Stimulated activated CD4-positive, alpha-beta T cell treated with anti-CD3 and anti-CD28 coated beads, TNF-alpha, amount 100 ng/mL, for 1 hour (primary cell): ENCODE results near the gene SDCCAG8.
"Not testable (repeated sequence)": the region's sequence is repeated elsewhere in the genome, so short reads cannot be mapped to it uniquely, and the experiment has no call there.

ENCODE experiments used
- DNase-seq, 3 donors: peaks; one replicate each; pipeline ENCODE4 v3.0.0-alpha.2; 2020; ENCODE audit warnings: low read depth in 3 of 3, low spot score in 1 of 3

The SDCCAG8 gene

DNA sequence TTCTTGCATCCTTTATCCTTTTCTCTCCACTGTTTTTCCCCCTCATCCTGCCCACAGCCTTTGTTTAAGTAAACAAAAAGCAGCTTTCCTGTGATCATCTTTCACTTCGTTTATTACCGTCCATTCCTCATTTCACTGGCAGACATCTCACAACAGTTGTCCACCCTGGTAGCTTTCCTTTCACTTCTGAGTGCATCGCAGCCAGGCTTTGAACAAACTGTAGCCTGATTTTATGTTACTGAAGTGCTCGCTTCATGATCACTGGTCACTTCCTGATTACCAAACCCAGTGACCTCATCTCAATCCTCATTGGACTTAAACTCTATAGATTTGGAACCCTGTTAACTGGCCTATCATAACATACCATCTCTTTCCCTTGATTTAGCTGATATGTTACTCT is 67.7 kb downstream of the SDCCAG8 start:
- no peak for DNase-seq

DNA sequence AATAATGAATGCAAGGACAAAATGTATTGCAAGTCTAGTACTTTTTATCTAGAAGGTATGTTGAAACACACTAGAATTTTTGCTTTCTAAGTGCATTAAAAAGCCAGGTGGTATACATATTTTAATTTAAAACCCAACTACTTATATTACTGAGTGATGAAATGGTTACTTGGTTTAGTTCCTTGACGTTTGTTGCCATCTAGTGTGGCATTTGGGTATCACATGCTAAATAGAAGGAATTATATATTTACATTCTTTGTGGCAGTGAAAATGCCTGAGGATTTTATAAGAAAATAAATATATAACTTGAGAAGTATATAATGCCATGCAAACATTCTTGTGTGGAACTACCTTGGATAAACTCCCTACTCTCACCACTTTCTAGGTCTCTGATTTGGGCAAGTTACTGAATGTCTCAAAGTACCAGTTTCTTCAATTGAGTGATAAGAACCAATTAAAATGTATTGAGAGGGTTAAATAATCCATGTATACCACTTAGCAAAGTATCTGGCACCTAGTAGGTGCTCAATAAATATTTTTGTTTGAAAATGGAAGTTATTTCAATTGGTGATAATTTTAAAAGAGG is 69.6 kb downstream of the SDCCAG8 start:
- DNase-seq = no peak

DNA sequence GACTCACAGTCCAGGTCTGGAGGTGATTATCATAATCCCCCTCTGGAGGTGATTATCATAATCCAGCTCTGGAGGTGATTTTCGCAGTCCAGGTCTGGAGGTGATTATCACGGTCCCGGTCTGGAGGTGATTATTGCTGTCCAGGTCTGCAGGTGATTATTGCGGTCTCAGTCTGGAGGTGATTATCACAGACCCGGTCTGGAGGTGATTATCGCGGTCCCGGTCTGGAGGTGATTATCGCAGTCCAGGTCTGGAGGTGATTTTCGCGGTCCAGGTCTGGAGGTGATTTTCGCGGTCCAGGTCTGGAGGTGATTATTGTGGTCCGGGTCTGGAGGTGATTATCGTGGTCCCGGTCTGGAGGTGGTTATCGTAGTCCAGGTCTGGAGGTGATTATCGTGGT is 76.6 kb downstream of the SDCCAG8 start:
- DNase-seq = no peak

DNA sequence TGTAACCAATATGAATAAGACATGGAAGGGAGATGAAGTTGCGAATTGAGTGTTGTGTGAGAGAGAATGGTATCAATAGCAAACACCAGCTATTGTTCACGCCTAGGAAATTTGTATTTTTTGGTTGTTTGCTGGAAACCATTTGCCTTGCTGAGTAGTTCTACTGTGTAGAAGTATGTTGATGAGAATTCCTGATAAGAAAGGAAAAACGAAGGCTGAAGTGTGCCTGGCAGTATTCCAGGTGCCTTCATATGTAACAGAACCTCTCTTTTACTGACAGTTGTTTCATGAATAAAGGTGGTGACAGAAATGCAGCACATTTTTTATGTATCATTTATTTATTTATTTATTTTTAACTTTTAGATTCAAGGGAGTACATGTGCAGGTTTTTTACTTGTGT is 79.5 kb downstream of the SDCCAG8 start:
- DNase-seq = no peak

DNA sequence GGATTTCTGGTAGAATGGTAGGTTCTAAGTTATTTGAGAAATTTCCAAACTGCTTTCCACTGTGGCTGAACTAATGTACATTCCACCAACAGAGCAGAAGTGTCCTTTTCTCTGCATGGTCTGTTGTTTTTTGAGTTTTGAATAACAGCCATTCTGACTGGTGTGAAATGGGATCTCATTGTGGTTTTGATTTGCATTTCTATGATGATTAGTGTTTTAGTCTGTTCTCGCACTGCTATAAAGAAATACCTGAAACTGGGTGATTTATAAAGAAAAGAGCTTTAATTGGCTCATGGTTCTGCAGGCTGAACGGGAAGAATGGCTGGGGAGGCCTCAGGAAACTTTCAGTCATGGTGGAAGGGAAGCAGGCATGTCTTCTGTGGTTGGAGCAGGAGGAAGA is 80.3 kb downstream of the SDCCAG8 start:
- no peak for DNase-seq

DNA sequence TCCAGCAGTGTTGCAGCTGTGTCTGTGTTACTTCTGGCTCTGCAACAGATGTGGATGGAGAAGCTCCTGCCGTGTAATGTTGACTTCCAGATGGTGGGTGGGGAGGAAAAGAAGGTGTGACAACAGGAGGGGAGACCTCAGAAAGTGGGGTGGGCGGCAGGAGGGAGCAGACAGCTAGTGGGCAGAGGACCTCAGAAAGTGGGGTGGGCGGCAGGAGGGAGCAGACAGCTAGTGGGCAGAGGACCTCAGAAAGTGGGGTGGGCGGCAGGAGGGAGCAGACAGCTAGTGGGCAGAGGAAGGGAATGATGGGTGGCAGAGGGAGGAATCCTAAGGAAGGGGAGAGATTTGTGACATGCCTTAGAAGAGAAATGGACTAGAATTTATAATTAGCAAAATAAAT is 83.0 kb downstream of the SDCCAG8 start:
- not testable (repeated sequence) for DNase-seq

DNA sequence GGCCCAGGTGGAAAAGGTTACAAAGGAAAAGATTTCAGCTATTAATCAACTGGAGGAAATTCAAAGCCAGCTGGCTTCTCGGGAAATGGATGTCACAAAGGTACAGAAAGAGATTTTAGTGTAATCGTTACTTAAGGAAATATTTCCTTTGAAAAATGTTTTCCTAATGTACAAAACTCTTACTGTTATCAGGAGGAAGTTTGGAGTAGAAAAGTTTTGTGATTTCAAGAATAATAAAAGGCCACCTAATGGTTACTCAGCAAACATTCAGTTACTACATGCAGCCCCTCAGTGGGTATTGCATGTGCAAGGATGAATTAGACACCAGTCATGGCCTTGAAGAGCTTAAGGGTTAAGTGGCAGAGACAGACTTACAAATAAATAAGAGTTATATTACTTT is 85.2 kb downstream of the SDCCAG8 start:
- no peak for DNase-seq

DNA sequence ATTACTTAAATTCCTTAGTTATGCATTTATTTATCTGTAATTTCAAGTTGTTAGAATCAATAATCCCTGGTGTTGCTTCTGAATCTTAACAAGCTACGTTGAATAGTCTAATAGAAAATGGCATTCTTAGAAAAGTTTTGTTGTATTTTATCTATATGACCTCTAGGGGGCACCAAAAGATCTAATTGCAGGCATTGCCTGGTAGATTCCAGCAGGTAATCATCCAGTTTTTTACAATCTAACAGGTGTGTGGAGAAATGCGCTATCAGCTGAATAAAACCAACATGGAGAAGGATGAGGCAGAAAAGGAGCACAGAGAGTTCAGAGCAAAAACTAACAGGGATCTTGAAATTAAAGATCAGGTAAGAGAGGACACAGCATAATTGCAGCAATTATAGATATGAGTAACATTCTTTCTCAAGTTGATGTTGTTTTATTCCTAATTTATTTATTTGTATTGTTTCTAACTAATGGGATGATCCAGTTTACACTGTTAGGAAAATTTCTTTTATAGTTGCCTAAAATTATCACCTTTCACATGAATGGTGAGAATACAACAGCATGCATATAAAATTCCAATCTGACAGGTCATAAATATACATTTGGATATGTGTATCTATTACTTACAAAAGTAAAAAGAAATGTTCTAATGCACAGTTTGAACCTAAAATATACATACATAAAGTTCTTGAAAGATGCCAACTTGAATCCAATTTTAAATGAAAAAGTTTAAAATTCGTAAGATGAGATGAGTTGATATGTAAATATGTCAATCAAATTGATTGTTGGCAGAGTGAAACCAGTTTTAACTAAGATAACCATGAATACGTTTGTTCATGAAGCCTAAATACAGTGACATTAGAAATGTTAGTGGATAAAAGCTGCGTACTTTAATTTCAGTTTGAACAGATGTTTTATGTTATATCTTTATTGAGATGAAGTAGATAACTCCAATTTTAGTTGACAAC is 88.4 kb downstream of the SDCCAG8 start:
- DNase-seq = no peak

DNA sequence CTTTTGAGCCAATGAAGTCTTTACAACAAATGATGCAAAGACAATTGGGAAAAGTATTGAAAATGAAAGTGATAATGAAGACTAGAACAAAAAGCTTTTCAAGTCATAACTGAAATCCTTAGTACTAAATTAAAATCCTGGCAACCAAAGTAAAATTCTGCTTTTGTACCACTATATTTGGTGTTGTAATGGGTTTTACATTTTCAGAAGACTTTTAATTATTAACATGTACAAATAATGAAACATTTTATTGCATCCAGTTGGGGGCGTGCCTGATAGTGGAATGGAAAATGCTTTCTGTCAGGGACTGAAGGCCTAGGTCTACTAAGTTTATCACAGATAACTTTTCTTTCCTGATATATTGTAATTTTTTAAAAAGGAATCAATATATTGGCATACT is 89.4 kb downstream of the SDCCAG8 start:
- no peak for DNase-seq

DNA sequence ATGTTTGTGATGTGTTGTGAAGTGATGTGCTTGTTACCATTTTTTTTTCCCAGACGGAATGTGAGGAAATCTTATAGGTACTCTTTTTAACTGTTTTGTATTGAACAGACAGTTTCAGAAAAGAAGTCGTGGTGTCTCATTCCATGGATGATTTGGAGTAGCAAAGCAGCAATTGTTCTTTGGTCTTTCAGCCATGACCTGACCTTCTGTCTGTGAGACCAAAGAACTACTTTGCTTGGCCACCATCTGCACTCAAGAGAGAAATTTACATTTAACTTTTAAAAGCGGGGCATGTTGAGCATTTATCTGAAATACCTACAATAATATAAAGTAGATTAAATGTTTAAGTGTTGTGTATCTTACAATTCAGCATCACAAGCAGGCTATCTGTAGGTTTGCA is 90.2 kb downstream of the SDCCAG8 start:
- DNase-seq = no peak

DNA sequence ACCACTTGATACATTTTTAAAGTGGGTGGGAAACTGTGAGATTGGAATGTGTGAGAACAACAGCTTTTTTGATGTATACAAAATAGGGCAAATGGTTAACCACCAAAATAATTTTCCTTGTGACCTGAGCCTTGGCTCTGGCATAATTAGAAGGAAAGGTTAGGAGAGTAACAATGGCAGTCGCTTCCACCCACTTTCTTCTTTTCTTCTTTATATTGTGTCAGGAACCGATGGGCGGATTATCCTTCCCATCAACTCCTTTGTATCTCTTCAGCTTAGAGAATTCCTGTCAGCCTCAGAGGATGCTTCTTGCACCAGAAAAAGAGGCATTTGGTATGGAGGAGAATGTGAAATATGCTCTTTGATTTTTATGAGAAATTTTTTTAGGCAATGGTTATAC is 90.6 kb downstream of the SDCCAG8 start:
- no peak for DNase-seq

DNA sequence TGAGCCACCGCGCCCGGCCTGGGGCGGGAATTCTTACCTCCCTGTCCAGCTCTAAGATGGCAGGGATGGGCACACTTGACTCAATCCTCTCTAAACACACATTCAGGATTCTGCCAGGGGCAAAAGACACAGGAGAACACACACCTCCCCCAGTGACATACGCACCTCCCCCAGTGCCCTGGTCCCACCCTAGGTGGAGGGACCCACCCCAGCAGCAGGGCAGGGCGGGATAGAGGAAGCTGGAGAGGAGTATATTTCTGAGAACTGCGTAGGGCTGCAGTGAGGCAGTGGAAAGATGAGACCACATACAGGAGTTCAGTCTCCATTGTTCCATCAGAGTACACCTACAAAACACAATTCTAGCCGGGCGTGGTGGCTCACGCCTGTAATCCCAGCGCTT is 92.5 kb downstream of the SDCCAG8 start:
- DNase-seq = no peak

DNA sequence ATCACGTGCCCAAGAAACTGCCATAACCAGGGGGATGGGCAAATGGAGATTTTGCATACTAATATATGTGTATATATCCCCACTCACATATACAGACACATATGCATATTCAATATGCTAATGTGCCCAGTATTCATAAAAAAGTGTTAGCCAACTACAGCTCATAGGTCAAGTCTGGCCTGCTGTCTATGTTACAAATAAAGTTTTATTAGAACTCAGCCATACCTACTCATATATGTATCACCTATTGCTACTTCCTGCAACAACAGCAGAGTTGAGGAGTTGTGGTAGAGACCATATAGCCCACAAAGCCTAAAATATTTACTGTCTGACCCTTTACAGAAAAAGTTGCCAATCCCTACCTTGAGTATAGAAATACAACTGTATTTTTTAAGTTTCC is 93.3 kb downstream of the SDCCAG8 start:
- no peak for DNase-seq

DNA sequence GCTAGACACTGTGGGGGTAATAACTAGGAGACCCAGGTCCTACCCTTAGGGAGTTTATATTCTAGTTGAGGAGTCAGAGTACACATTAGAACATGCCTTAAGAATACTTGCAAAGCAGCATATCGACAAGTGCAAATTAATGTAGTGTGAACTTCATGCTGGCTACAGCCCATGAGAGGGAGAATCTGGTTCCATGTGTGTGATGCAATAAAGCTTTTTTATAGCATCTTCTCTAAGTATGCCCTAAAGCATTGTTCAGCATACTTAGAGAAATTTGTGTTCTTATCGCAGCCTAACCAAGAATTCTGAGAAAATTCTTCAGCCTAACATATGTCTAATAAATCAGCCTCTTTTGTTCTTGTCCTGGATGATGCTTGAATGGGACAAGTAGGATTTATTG is 95.5 kb downstream of the SDCCAG8 start:
- no peak for DNase-seq

DNA sequence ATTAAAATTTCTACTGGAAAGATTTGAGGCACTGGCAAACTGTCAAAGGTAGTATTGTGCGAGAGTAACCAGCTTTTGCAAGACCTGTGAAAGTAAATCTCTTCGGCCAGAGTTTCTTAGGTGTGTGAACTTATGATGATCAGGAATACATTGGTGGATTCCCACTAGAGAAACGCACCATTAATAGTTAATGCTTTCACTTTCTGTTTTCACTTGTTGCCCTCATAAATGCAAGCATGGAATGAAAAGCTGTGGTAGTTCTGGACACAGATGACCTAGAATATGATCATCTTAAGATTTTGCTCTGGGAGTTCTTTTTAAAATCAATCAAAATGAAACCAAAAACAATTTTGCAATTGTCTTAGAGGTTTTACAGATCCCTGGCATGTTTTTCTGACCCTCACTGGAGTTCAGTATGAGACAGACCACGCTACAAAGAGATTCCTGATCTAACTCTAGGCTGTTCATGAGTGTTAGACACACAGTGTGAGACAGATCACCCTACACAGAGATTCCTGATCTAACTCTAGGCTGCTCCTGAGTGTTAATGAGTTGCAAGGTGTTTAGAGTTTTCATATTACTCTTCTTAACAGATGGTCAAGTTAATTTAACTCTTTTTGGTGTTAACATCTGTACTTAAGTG is 98.8 kb downstream of the SDCCAG8 start:
- no peak for DNase-seq

DNA sequence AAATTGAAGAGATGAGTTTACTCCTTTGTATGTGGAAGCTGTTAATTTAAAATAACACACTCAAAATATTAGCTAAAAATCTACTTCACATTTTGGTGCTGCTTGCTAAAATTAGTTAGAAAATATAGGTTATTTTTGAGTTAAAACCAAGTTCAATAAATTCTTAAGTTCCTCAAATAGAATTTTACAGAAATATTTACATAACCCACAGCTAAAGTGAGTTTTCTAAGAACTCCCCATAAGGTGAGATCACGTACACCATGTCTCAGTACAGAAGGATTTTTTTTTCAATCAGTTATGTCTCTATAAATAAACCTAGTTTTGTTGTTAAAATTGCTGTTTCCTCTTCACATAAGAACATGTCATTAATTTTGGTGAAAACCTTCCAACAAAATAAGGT is 108.0 kb downstream of the SDCCAG8 start:
- DNase-seq = no peak

DNA sequence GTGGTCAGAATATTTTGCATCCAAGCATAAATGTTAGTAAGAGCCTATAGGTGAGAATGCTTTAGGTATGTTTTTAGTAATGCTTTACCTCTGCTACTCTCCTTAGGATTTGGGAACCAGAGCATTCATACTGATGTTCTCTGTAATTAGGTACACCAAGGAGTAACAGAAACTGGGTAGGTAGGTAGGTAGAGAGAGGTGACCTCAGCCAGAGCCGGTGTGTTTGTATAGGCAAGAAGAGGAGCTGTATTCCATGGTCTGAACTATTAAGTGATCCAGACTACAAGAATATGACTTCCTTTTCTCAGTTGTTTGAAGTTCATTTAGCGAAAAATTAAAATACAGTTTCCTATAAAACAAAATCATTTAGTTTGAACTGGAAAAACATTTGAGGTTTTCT is 108.5 kb downstream of the SDCCAG8 start:
- no peak for DNase-seq

DNA sequence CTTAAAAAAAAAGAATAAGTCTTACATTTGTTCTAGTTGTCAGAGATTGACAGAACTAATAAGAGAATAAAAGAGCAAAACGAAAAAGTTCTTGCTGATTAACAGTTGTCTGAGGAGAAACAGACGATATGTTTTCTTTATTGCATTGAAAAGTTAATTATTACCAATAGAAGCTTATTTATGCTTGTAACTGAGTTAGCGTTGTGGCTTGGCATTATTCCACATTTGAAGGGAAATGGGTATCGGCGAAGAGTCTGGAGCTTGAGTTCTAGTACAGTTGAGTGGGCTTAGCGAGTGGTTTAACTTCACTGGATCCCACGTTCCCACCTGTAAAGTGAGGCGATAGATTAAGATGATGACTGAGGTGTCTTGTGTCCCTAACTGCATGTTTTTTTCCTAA is 109.0 kb downstream of the SDCCAG8 start:
- DNase-seq = no peak

DNA sequence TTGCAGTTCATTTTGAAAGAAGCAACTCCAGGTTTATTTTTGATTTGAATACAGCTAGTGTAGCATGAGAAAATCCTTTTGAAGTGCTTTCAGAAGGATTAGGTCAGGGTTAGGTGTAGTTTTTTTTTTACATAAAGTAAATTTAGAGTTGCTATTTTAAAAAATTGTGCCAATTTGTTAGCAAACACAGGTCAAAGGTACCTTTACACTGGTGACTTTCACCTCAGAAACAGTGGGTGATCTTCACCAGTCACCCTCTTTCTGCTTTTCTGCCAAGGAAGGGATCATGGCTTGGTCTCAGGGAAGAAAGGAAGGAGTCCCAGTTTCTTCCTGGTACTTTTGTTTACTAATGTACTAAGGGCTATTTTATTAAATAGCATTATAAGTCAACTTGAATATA is 111.5 kb downstream of the SDCCAG8 start:
- no peak for DNase-seq

DNA sequence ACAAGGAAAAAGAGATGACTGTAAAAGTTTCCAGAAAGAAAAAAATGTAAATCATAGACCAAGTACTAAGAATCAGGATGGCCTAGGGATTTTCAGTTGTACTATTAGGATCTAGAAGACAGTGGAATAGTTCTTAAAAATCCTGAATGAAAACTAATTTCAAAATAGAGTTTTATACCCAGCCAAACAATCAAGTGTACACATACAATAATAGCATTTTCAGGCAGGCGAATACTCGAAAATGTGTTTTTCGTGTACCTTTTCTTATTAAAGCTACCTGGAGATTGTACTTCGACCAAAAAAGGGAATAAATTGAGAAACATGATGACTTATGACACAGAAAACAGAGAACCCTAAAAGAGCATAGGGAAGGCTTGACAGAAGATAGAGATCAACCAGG is 118.6 kb downstream of the SDCCAG8 start:
- DNase-seq = no peak

DNA sequence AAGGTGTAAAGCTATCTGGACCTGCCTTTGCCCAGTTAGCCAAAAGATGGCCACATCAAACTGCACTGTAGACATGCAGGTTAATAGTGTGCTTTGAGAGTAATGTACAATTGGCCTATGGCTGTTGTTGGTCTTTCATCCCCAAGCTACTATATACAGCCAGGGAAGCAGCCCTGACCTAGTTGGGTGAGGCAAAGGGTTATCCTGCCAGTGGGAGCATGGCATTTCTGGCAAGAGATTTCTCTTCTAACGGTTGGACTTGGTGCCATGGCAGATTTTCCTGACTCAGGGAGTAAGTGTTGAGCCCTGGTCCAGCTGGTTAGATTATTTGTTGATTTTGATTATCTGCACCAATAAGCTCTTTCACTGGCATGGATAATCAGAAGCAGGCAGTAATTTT is 119.8 kb downstream of the SDCCAG8 start:
- DNase-seq = no peak

DNA sequence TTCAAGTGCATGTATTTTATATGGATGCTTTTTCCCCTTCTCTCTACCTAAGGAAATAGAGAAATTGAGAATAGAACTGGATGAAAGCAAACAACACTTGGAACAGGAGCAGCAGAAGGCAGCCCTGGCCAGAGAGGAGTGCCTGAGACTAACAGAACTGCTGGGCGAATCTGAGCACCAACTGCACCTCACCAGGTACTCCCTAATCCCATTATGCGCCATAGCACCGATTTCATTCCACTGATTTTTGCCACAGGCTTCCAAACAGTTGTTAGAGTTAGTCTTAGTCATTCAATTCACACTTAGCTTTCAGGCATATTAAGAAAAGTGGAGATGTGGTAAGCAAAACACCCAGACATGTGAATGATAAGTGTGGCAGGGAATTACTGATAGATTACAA is 122.8 kb downstream of the SDCCAG8 start:
- no peak for DNase-seq
